ENCODE data around the gene TRAPPC12.

- TF ChIP-seq CTCF (IDR thresholded peaks at IDR 0.05; ENCODE audit: low read depth, low read length, poor library complexity, severe bottlenecking) (no peak), EZH2phosphoT487 (IDR thresholded peaks at IDR 0.05; ENCODE audit: borderline replicate concordance, low read length) (no peak)
These were observed 30.7 kb upstream of the TRAPPC12 start for GRCh38 chr2:3348767-3349166.
